GM18867 (cell line): Measurements from ENCODE around the gene PRCP.
"Not testable (repeated sequence)": the region's sequence is repeated elsewhere in the genome, so short reads cannot be mapped to it uniquely, and the experiment has no call there.

Source experiments
- ATAC-seq: cut with Tn5 transposase; IDR thresholded peaks from one replicate; pipeline ENCODE4 v1.9.1; 2021; ENCODE audit warnings: mild to moderate bottlenecking, moderate library complexity; ENCODE audit not compliant: unreplicated experiment

The PRCP gene

GRCh38 chr11:82873919-82874333, 26.3 kb downstream of the PRCP start:
- ATAC-seq: no peak

- no peak for ATAC-seq
These were observed 27.7 kb downstream of the PRCP start for GRCh38 chr11:82872377-82873150.

- no peak for ATAC-seq
These were observed 28.6 kb downstream of the PRCP start for GRCh38 chr11:82871646-82872045.

GRCh38 chr11:82869657-82870056, 30.6 kb downstream of the PRCP start:
- ATAC-seq: no peak

- no peak for ATAC-seq
These were observed 32.6 kb downstream of the PRCP start for GRCh38 chr11:82867495-82868082.

GRCh38 chr11:82865841-82866240, 34.4 kb downstream of the PRCP start:
- ATAC-seq: no peak

- ATAC-seq: peak; percentile 73
These were observed 36.0 kb downstream of the PRCP start for GRCh38 chr11:82864268-82864667.

- ATAC-seq: peak; percentile 47
These were observed 37.0 kb downstream of the PRCP start for GRCh38 chr11:82863209-82863608.

- no peak for ATAC-seq
These were observed 37.9 kb downstream of the PRCP start for GRCh38 chr11:82862379-82862778.

- no peak for ATAC-seq
These were observed 40.5 kb downstream of the PRCP start for GRCh38 chr11:82859750-82860149.

GRCh38 chr11:82858556-82859091, 41.6 kb downstream of the PRCP start:
- no peak for ATAC-seq

GRCh38 chr11:82858133-82858532, 42.1 kb downstream of the PRCP start:
- no peak for ATAC-seq

GRCh38 chr11:82857145-82857544, 43.1 kb downstream of the PRCP start:
- ATAC-seq: no peak

- no peak for ATAC-seq
These were observed 44.6 kb downstream of the PRCP start for GRCh38 chr11:82855616-82856015.

- ATAC-seq: not testable (repeated sequence)
These were observed 45.3 kb downstream of the PRCP start for GRCh38 chr11:82854916-82855315.

GRCh38 chr11:82854242-82854641, 46.0 kb downstream of the PRCP start:
- ATAC-seq: no peak

- ATAC-seq: no peak
These were observed 51.4 kb downstream of the PRCP start for GRCh38 chr11:82848829-82849228.

- no peak for ATAC-seq
These were observed 54.6 kb downstream of the PRCP start for GRCh38 chr11:82845356-82846353.

GRCh38 chr11:82843057-82843795, 57.0 kb downstream of the PRCP start:
- no peak for ATAC-seq

GRCh38 chr11:82842019-82842418, 58.2 kb downstream of the PRCP start:
- no peak for ATAC-seq
